ENCODE measurements around the gene HINT3.
"Not testable (repeated sequence)": the region's sequence is repeated elsewhere in the genome, so short reads cannot be mapped to it uniquely, and the experiment has no call there.

HINT3 gene

GRCh38 chr6:125961117-125961516, 4.5 kb downstream of the HINT3 start:
- no peak for DNase-seq (ENCODE audit: low read depth in 2 of 2)

GRCh38 chr6:125962900-125963497, 6.4 kb downstream of the HINT3 start:
- no peak for DNase-seq (ENCODE audit: low read depth in 2 of 2)

GRCh38 chr6:125963817-125964216, 7.2 kb downstream of the HINT3 start:
- no peak for DNase-seq (ENCODE audit: low read depth in 2 of 2)

- no peak for DNase-seq (ENCODE audit: low read depth in 2 of 2)
These were observed 10.0 kb downstream of the HINT3 start for GRCh38 chr6:125966569-125966968.

- no peak for DNase-seq (ENCODE audit: low read depth in 2 of 2)
These were observed 11.9 kb downstream of the HINT3 start for GRCh38 chr6:125968493-125968892.

GRCh38 chr6:125970760-125971159, 14.2 kb downstream of the HINT3 start:
- no peak for DNase-seq (ENCODE audit: low read depth in 2 of 2)

- not testable (repeated sequence) for DNase-seq (ENCODE audit: low read depth in 2 of 2)
These were observed 15.9 kb downstream of the HINT3 start for GRCh38 chr6:125972478-125972877.

GRCh38 chr6:125974214-125974866, 17.8 kb downstream of the HINT3 start:
- DNase-seq (ENCODE audit: low read depth in 2 of 2), result no peak

GRCh38 chr6:125979101-125979500, 22.5 kb downstream of the HINT3 start:
- no peak for DNase-seq (ENCODE audit: low read depth in 2 of 2)

GRCh38 chr6:125981571-125982185, 25.1 kb downstream of the HINT3 start:
- DNase-seq (ENCODE audit: low read depth in 2 of 2), result no peak

GRCh38 chr6:125983246-125983945, 26.8 kb downstream of the HINT3 start:
- no peak for DNase-seq (ENCODE audit: low read depth in 2 of 2)

- DNase-seq (ENCODE audit: low read depth in 2 of 2), result no peak
These were observed 27.7 kb downstream of the HINT3 start for GRCh38 chr6:125984311-125984710.

GRCh38 chr6:125985522-125985921, 29.0 kb downstream of the HINT3 start:
- no peak for DNase-seq (ENCODE audit: low read depth in 2 of 2)

GRCh38 chr6:125985979-125986300, 29.4 kb downstream of the HINT3 start:
- DNase-seq (ENCODE audit: low read depth in 2 of 2), result no peak

GRCh38 chr6:125986301-125987025, 29.9 kb downstream of the HINT3 start, which contains the start of gene TRMT11:
Gene TRMT11 (plus strand): TSS chr6:125986540. CDS start chr6:125986551, 11 bp downstream.
- DNase-seq (ENCODE audit: low read depth in 2 of 2), result peak; percentile 67 to 73

GRCh38 chr6:125987026-125987617, 30.6 kb downstream of the HINT3 start:
- DNase-seq (ENCODE audit: low read depth in 2 of 2), result no peak

- no peak for DNase-seq (ENCODE audit: low read depth in 2 of 2)
These were observed 31.7 kb downstream of the HINT3 start for GRCh38 chr6:125988280-125988679.

GRCh38 chr6:125989631-125990030, 33.1 kb downstream of the HINT3 start:
- DNase-seq (ENCODE audit: low read depth in 2 of 2), result no peak

GRCh38 chr6:125991653-125992052, 35.1 kb downstream of the HINT3 start:
- no peak for DNase-seq (ENCODE audit: low read depth in 2 of 2)

GRCh38 chr6:125994670-125995488, 38.3 kb downstream of the HINT3 start:
- DNase-seq (ENCODE audit: low read depth in 2 of 2), result no peak
